Neural cell (in vitro differentiated cells): Measurements from ENCODE around the gene RADX. TPM values are rescaled to one million over a fixed set of nuclear protein-coding genes. Genes with fewer than 3 reads are reported as not detected.

Experiments
- H2AFZ ChIP-seq: fragments of 200-600, 300-800 bp; sonication (generic), shearing (Covaris generic); 2 replicates; pipeline ENCODE4 v1.6.0; 2014; ENCODE audit warnings: low read depth, mild to moderate bottlenecking, antibody characterized with exemption, low read length, moderate library complexity
- H3F3A ChIP-seq: fragments of 200-600 bp; shearing (Covaris generic); 2 replicates; pipeline ENCODE4 v1.6.1; 2016; ENCODE audit warnings: mild to moderate bottlenecking, moderate library complexity, mixed read lengths, antibody characterized with exemption, low read length; ENCODE audit not compliant: insufficient read depth, poor library complexity, severe bottlenecking
- H3K27ac ChIP-seq: fragments of 200-600, 300-800 bp; sonication (generic), shearing (Covaris generic); 2 replicates; pipeline ENCODE4 v1.5.1; 2014; ENCODE audit warnings: mild to moderate bottlenecking, low read length, moderate library complexity
- H3K27me3 ChIP-seq: fragments of 300-800, 200-600 bp; sonication (generic), shearing (Covaris generic); 2 replicates; pipeline ENCODE4 v1.6.0; 2014; ENCODE audit warnings: mild to moderate bottlenecking, low read depth, low read length, moderate library complexity; ENCODE audit not compliant: insufficient read depth
- H3K36me3 ChIP-seq: fragments of 300-800, 200-600 bp; sonication (generic), shearing (Covaris generic); 2 replicates; pipeline ENCODE4 v1.5.1; 2014; ENCODE audit warnings: mild to moderate bottlenecking, antibody characterized with exemption, low read length, moderate library complexity; ENCODE audit not compliant: insufficient read depth
- H3K4me2 ChIP-seq: fragments of 300-800, 200-600 bp; sonication (generic), shearing (Covaris generic); 2 replicates; pipeline ENCODE4 v1.6.0; 2014; ENCODE audit warnings: mild to moderate bottlenecking, low read length
- H3K4me3 ChIP-seq: fragments of 300-800, 200-600 bp; sonication (generic), shearing (Covaris generic); 2 replicates; pipeline ENCODE4 v1.5.1; 2014; ENCODE audit warnings: mild to moderate bottlenecking, low read length, moderate library complexity
- H3K79me2 ChIP-seq: fragments of 200-600 bp; shearing (Covaris generic); replicated peaks from 2 replicates; pipeline ENCODE4 v1.6.0; 2014; ENCODE audit warnings: mild to moderate bottlenecking, low read length, moderate library complexity; ENCODE audit not compliant: insufficient read depth
- H3K9ac ChIP-seq: fragments of 300-800, 200-600 bp; sonication (generic), shearing (Covaris generic); 2 replicates; pipeline ENCODE4 v1.6.1; 2016; ENCODE audit warnings: mild to moderate bottlenecking, low read length, mixed read lengths
- H3K9me2 ChIP-seq: fragments of 200-600 bp; shearing (Covaris generic); 2 replicates; pipeline ENCODE4 v1.6.1; 2016; ENCODE audit warnings: mild to moderate bottlenecking, low read length, mixed read lengths; ENCODE audit not compliant: insufficient read depth
- H3K9me3 ChIP-seq: fragments of 200-600, 300-800 bp; sonication (generic), shearing (Covaris generic); 2 replicates; pipeline ENCODE4 v1.6.1; 2016; ENCODE audit warnings: mild to moderate bottlenecking, mixed run types, low read length, moderate library complexity, mixed read lengths
- H4K20me1 ChIP-seq: fragments of 200-600 bp; shearing (Covaris generic); 2 replicates; pipeline ENCODE4 v1.6.1; 2016; ENCODE audit warnings: mild to moderate bottlenecking, mixed run types; ENCODE audit not compliant: insufficient read depth
- CTCF ChIP-seq: fragments of 450-650 bp; IDR thresholded peaks from 2 replicates; pipeline ENCODE4 v1.5.1; 2014; ENCODE audit warnings: antibody characterized with exemption, mild to moderate bottlenecking, moderate library complexity; ENCODE audit not compliant: poor library complexity, severe bottlenecking
- EP300 ChIP-seq: fragments of 450-650 bp; conservative IDR thresholded peaks from 2 replicates; pipeline ENCODE4 v1.6.1; 2014; ENCODE audit warnings: antibody characterized with exemption, mild to moderate bottlenecking, moderate library complexity; ENCODE audit not compliant: poor library complexity, severe bottlenecking
- EZH2 ChIP-seq: fragments of 200-600, 300-800 bp; shearing (Covaris generic), sonication (generic); IDR thresholded peaks from 2 replicates; pipeline ENCODE4 v1.6.1; 2014; ENCODE audit warnings: antibody characterized with exemption, low read length, borderline replicate concordance, mild to moderate bottlenecking; ENCODE audit not compliant: insufficient read depth, poor library complexity, severe bottlenecking
- MXI1 ChIP-seq: fragments of 450-650 bp; conservative IDR thresholded peaks from 2 replicates; pipeline ENCODE4 v1.6.1; 2014; ENCODE audit warnings: antibody characterized with exemption, mild to moderate bottlenecking; ENCODE audit not compliant: poor library complexity, severe bottlenecking
- POLR2AphosphoS5 ChIP-seq: IDR thresholded peaks from 2 replicates; pipeline ENCODE4 v1.6.1; 2012
- RAD21 ChIP-seq: fragments of 450-650 bp; conservative IDR thresholded peaks from 2 replicates; pipeline ENCODE4 v1.6.1; 2014; ENCODE audit warnings: antibody characterized with exemption, mild to moderate bottlenecking, moderate library complexity
- REST ChIP-seq: IDR thresholded peaks from 2 replicates; pipeline ENCODE4 v1.6.1; 2012; ENCODE audit warnings: borderline replicate concordance
- SMC3 ChIP-seq: fragments of 450-650 bp; conservative IDR thresholded peaks from 2 replicates; pipeline ENCODE4 v1.6.1; 2014; ENCODE audit warnings: antibody characterized with exemption, mild to moderate bottlenecking, moderate library complexity; ENCODE audit not compliant: poor library complexity
- TAF1 ChIP-seq: IDR thresholded peaks from 2 replicates; pipeline ENCODE4 v1.6.1; 2012; ENCODE audit warnings: low read depth
- polyA plus RNA-seq: library from polyadenylated mRNA; depleted of rRNA; stranded (reverse); fragments of >200 nt; gene quantifications from 2 replicates; pipeline ENCODE4 v1.2.3, GENCODE V29; 2014

Gene RADX
- polyA plus RNA-seq, 1 donor from 2014 or later = 78.9 TPM

GRCh38 chrX:106696502-106696901, 84.7 kb downstream of the RADX start:
- Histone ChIP-seq H3K79me2 (no peaks in the 10 kb centered on the region), H3K27me3 (no peaks in the 10 kb centered on the region), H3K9ac (no peak overlapping the region), H3K4me3 (no peak overlapping the region), H2AFZ (no peak overlapping the region), H3K9me2 (no peaks in the 10 kb centered on the region), H3K4me2 (no peak overlapping the region), H3K9me3 (no peaks in the 10 kb centered on the region), H3F3A (no peaks in the 10 kb centered on the region), H3K27ac (no peak overlapping the region), H4K20me1 (no peaks in the 10 kb centered on the region), H3K36me3 (no peaks in the 10 kb centered on the region)
- no peak for TF ChIP-seq POLR2AphosphoS5
- no peak for TF ChIP-seq REST
- TF ChIP-seq MXI1 = no peak
- no peak for TF ChIP-seq TAF1
- no peak for TF ChIP-seq RAD21
- TF ChIP-seq SMC3 = no peak
- no peak for TF ChIP-seq EZH2
- TF ChIP-seq EP300 = no peak
- no peak for TF ChIP-seq CTCF

- Histone ChIP-seq H3K9me3 (no peaks in the 10 kb centered on the region), H3K36me3 (no peaks in the 10 kb centered on the region), H3K4me3 (no peak overlapping the region), H3K4me2 (no peak overlapping the region), H3K27ac (no peak overlapping the region), H3K9ac (no peak overlapping the region), H3K79me2 (no peaks in the 10 kb centered on the region), H3K27me3 (no peaks in the 10 kb centered on the region), H4K20me1 (no peaks in the 10 kb centered on the region), H3F3A (no peaks in the 10 kb centered on the region), H2AFZ (no peak overlapping the region), H3K9me2 (no peaks in the 10 kb centered on the region)
- no peak for TF ChIP-seq REST
- TF ChIP-seq CTCF = no peak
- no peak for TF ChIP-seq EZH2
- no peak for TF ChIP-seq TAF1
- TF ChIP-seq MXI1 = no peak
- no peak for TF ChIP-seq SMC3
- no peak for TF ChIP-seq POLR2AphosphoS5
- TF ChIP-seq EP300 = no peak
- no peak for TF ChIP-seq RAD21
Measured at GRCh38 chrX:106698693-106699092, 86.9 kb downstream of the RADX start.
